Left lung (tissue), 10 donors: ENCODE results near the gene ZC3HAV1. TPM values are rescaled to one million over a fixed set of nuclear protein-coding genes. Genes with fewer than 3 reads are reported as not detected.

Source experiments
- ATAC-seq: fragments of 200-7000 bp; cut with Tn5 transposase; one replicate; pipeline ENCODE4 v1.9.1; 2020; ENCODE audit warnings: moderate library complexity
- DNase-seq, 4 donors: peaks; one replicate each; pipeline ENCODE4 v3.0.0-alpha.2; 2013 to 2020
- H3K27ac ChIP-seq, 2 donors: fragments of 200-600 bp; sonication (generic) in 1 of 2; one replicate each; pipeline versions ENCODE4 v1.5.0 to v1.8.0; 2020 to 2021
- H3K27me3 ChIP-seq, 2 donors: fragments of 200-600 bp; sonication (generic) in 1 of 2; one replicate each; pipeline versions ENCODE4 v1.5.0 to v1.8.0; 2020 to 2021
- H3K36me3 ChIP-seq, 2 donors: fragments of 200-600 bp; sonication (generic) in 1 of 2; one replicate each; pipeline versions ENCODE4 v1.5.0 to v1.8.0; 2020 to 2021
- H3K4me1 ChIP-seq, 2 donors: fragments of 200-600 bp; one replicate each; pipeline ENCODE4 v1.8.0; 2021
- H3K4me3 ChIP-seq, 2 donors: fragments of 200-600 bp; sonication (generic) in 1 of 2; one replicate each; pipeline versions ENCODE4 v1.5.0 to v1.8.0; 2020 to 2021; ENCODE audit warnings: mild to moderate bottlenecking in 1 of 2
- H3K9me3 ChIP-seq, 2 donors: fragments of 200-600 bp; sonication (generic) in 1 of 2; one replicate each; pipeline versions ENCODE4 v1.5.0 to v1.8.0; 2020 to 2021
- CTCF ChIP-seq, 2 donors: fragments of 200-600 bp; sonication (generic) in 1 of 2; IDR thresholded peaks; one replicate each; pipeline versions ENCODE4 v1.5.0 to v1.8.0; 2021; ENCODE audit warnings: antibody characterized with exemption in 2 of 2
- intact Hi-C, 2 donors: fragments of 100-400 bp; cut with DNase I; formaldehyde crosslinking; loops; one replicate each; pipeline versions ENCODE4 v1.11.2 to v1.14.2; 2022
- polyA plus RNA-seq, 6 donors: library from polyadenylated mRNA; unstranded; fragments of 120-200 nt; gene quantifications; one replicate each; pipeline ENCODE4 v1.2.1, GENCODE V29; 2013; ENCODE audit not compliant: insufficient read length in 6 of 6
- total RNA-seq, 2 donors: library from RNA; stranded (reverse); fragmentation: NEBNext Ultra II Directional; extraction: Animal tissue kit (Norgen Biotek cat#: 25700); gene quantifications; one replicate each; pipeline ENCODE4 v1.2.1, GENCODE V29; 2021
- donor health status: DM: no; HTN: yes; CAD: no.
- donor health status: DM: no; HTN: no; CAD: no.

ZC3HAV1 gene
- total and polyA plus RNA-seq, 8 donors = 16.0 to 45.5 (median 22.4) TPM

DNA sequence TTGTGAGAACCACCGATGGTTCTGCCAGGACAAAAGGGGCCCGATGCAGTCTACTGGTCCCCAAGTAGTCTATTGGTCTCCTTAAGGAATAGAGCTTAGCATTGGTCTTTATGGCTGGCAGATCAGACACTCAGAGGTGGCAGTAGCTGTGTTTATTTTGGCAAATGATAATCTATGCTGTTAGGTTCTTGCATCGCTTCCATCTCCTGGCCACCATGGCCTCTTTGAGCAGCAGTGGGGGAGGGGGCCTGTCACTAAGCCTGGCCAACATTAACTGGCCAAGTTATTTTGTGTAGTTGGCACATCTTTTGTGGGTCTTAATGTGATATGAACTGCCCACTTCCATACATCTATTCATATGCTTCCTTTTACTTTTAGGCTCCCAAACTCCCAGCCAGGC lies 4.5 kb upstream of the ZC3HAV1 start:
- Histone ChIP-seq H3K4me1 (peaks cover 0 to 35% of the 10 kb centered on the region in 2 donors), H3K4me3 (no peak overlapping the region), H3K36me3 (no peaks in the 10 kb centered on the region), H3K9me3 (no peaks in the 10 kb centered on the region), H3K27me3 (no peaks in the 10 kb centered on the region), H3K27ac (no peak overlapping the region)
- TF ChIP-seq CTCF (IDR thresholded peaks at IDR 0.05) = no peak
- no peak for ATAC-seq
- no peak for DNase-seq
- intact Hi-C loops = no loop called here

DNA sequence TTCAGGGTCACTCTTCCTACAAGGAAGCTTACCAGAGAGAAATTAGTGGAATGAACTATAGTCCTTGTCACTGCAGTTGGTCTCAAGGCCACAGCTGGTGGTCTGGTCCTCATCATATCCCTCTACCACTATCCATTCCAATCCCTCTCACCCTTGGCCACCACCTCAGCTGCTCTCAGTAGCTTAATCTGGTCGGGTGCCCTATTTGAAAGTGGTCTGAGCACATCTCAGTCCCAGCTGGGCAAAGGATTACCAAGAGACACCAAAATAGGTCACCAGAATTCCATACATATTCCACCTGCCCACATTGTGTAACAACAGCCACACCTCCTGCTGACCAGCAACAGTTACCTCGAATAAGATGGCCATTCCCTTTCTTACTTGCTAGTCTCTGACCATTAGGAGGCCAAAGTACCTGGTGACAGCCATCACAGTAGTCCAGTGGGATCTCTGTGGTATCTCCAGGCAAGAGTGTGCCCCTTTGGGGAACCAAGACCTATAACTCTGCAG lies 3.3 kb upstream of the ZC3HAV1 start:
- H3K4me1 ChIP-seq = peaks cover 0 to 23% of the 10 kb centered on the region in 2 donors
- H3K27me3 ChIP-seq = no peaks in the 10 kb centered on the region
- no peaks in the 10 kb centered on the region for H3K9me3 ChIP-seq
- DNase-seq (no peak), ATAC-seq (no peak)
- peak overlapping the region in 1 of 2 donors; percentile 99 for H3K27ac ChIP-seq
- intact Hi-C loops = no loop called here
- H3K36me3 ChIP-seq = no peaks in the 10 kb centered on the region
- no peak for TF ChIP-seq CTCF (IDR thresholded peaks at IDR 0.05)
- H3K4me3 ChIP-seq = no peak overlapping the region

GRCh38 chr7:139112316-139112715 lies 2.8 kb upstream of the ZC3HAV1 start:
- no peak for DNase-seq
- ATAC-seq = no peak
- intact Hi-C loops = no loop called here
- Histone ChIP-seq H3K27ac (peak overlapping the region in 1 of 2 donors; percentile 99), H3K27me3 (no peaks in the 10 kb centered on the region), H3K4me3 (no peak overlapping the region), H3K4me1 (peaks cover 0 to 22% of the 10 kb centered on the region in 2 donors), H3K36me3 (no peaks in the 10 kb centered on the region), H3K9me3 (no peaks in the 10 kb centered on the region)
- no peak for TF ChIP-seq CTCF (IDR thresholded peaks at IDR 0.05)

DNA sequence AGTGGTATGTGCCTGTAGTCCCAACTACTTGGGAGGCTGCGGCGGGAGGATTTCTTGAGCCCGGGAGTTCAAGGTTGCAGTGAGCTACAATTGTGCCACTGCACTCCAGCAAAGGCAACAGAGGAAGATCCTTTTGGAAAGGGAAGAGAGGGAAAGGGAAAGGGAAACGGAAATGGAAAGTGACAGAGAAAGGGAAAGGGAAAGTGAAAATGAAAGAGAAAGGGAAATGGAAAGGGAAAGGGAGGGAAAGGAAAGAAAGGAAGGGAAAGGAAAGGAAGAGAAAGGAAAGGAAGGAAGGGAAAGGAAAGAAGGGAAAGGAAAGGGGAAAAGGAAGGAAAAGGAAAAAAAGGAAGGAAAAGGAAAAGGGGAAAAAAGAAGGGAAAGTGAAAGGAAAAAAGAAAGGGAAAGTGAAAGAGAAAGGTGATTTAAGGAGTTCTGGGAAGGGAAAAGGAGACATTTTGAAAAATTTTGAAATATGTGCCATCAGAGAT lies 2.3 kb upstream of the ZC3HAV1 start:
- H3K4me3 ChIP-seq = no peak overlapping the region
- H3K27ac ChIP-seq = peak overlapping the region in 1 of 2 donors; percentile 99
- intact Hi-C loops = no loop called here
- DNase-seq (no peak), ATAC-seq (no peak)
- no peaks in the 10 kb centered on the region for H3K9me3 ChIP-seq
- peaks cover 0 to 25% of the 10 kb centered on the region in 2 donors for H3K4me1 ChIP-seq
- TF ChIP-seq CTCF (IDR thresholded peaks at IDR 0.05) = no peak
- H3K36me3 ChIP-seq = no peaks in the 10 kb centered on the region
- H3K27me3 ChIP-seq = no peaks in the 10 kb centered on the region

DNA sequence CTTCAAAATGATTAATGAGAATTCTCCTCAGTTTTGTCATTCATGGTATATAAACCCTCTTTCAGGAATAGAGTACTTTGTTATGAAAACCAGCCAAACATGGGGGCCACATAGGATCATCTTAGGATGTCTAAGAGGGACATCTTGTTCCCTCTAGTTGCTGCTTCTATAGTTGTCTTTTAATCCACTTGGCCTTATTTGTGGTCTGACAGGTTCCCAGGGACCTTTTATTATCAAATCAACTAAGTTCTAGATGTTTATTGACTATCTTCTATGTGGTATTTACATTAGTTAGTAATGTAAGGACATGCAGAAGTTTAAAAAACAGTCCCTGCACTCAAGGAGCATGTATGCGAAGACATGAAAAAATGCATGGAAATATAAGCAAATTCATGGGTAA lies 1.6 kb upstream of the ZC3HAV1 start:
- intact Hi-C loops = no loop called here
- ATAC-seq (no peak), DNase-seq (no peak)
- H3K27ac ChIP-seq = peak overlapping the region in 1 of 2 donors; percentile 99
- no peak overlapping the region for H3K4me3 ChIP-seq
- TF ChIP-seq CTCF (IDR thresholded peaks at IDR 0.05) = no peak
- H3K27me3 ChIP-seq = no peaks in the 10 kb centered on the region
- H3K4me1 ChIP-seq = peaks cover 6 to 32% of the 10 kb centered on the region in 2 donors
- no peaks in the 10 kb centered on the region for H3K36me3 ChIP-seq
- H3K9me3 ChIP-seq = no peaks in the 10 kb centered on the region
